CD4-positive, alpha-beta T cell (primary cell): ENCODE measurements around the gene ZFYVE27. TPM values are rescaled to one million over a fixed set of nuclear protein-coding genes. Genes with fewer than 3 reads are reported as not detected.

ENCODE experiments used
- ATAC-seq: fragments of 200-7000 bp; cut with Tn5 transposase; one replicate; pipeline ENCODE4 v1.10.0; 2022; ENCODE audit warnings: mild to moderate bottlenecking; ENCODE audit not compliant: poor library complexity
- CTCF ChIA-PET: fragments of 350-600 bp; sonication (Branson Sonifier 250); formaldehyde crosslinking; loops from one replicate; lab custom pipeline; 2021; ENCODE audit warnings: antibody characterized with exemption, inconsistent platforms; lab: Charles Lee
- POLR2A ChIA-PET: fragments of 350-600 bp; sonication (Branson Sonifier 250); formaldehyde crosslinking; loops from one replicate; lab custom pipeline; 2021; ENCODE audit warnings: antibody characterized with exemption, inconsistent platforms; lab: Charles Lee
- DNase-seq, 14 experiments: peaks; one replicate each; pipeline ENCODE4 v3.0.0-alpha.2; 2013 to 2020; ENCODE audit warnings: mixed read lengths in 2 of 14
- H3K27ac ChIP-seq, 2 donors: one replicate each; pipeline versions ENCODE4 v1.5.1 to v1.7.0; 2013; ENCODE audit warnings: low read length in 2 of 2, low read depth in 1 of 2, mild to moderate bottlenecking in 1 of 2
- H3K27me3 ChIP-seq, 2 experiments: 1 replicate in 1 of 2; 2 replicates in 1 of 2; pipeline versions ENCODE4 v1.6.1 to v1.7.0; 2013; ENCODE audit warnings: low read length in 2 of 2, control low read depth in 1 of 2, mild to moderate bottlenecking in 1 of 2, moderate library complexity in 1 of 2; ENCODE audit not compliant: insufficient read depth in 2 of 2, control insufficient read depth in 1 of 2
- H3K36me3 ChIP-seq: one replicate; pipeline ENCODE4 v1.6.1; 2013; ENCODE audit warnings: low read length, control low read depth; ENCODE audit not compliant: insufficient read depth
- H3K4me1 ChIP-seq: one replicate; pipeline ENCODE4 v1.6.1; 2013; ENCODE audit warnings: low read length, control low read depth; ENCODE audit not compliant: insufficient read depth
- H3K4me3 ChIP-seq: one replicate; pipeline ENCODE4 v1.5.1; 2013; ENCODE audit warnings: mild to moderate bottlenecking, low read length, moderate library complexity
- H3K9me3 ChIP-seq, 2 experiments: 1 replicate in 1 of 2; 2 replicates in 1 of 2; pipeline versions ENCODE4 v1.6.1 to v1.7.0; 2013; ENCODE audit warnings: low read length in 2 of 2, mild to moderate bottlenecking in 2 of 2, control low read depth in 1 of 2, moderate library complexity in 1 of 2; ENCODE audit not compliant: control insufficient read depth in 1 of 2, insufficient read depth in 1 of 2
- H3K27ac Mint-ChIP-seq: one replicate; pipeline ENCODE4 v1.8.0; 2020; ENCODE audit warnings: mixed read lengths
- H3K27me3 Mint-ChIP-seq: one replicate; pipeline ENCODE4 v1.8.0; 2021; ENCODE audit warnings: mixed read lengths
- H3K36me3 Mint-ChIP-seq: one replicate; pipeline ENCODE4 v1.8.0; 2021; ENCODE audit warnings: low read depth, mixed read lengths
- H3K4me1 Mint-ChIP-seq: one replicate; pipeline ENCODE4 v1.8.0; 2021; ENCODE audit warnings: low read depth, mixed read lengths
- H3K4me3 Mint-ChIP-seq: one replicate; pipeline ENCODE4 v1.8.0; 2020; ENCODE audit warnings: mild to moderate bottlenecking, mixed read lengths
- H3K9me3 Mint-ChIP-seq: one replicate; pipeline ENCODE4 v1.8.0; 2020; ENCODE audit warnings: mixed read lengths
- CTCF ChIP-seq: fragments of 200-600 bp; IDR thresholded peaks from one replicate; pipeline ENCODE4 v1.8.0; 2022; ENCODE audit warnings: antibody characterized with exemption, mild to moderate bottlenecking
- intact Hi-C, 2 experiments: fragments of 100-400 bp; cut with DNase I in 1 of 2; cut with micrococcal nuclease in 1 of 2; formaldehyde crosslinking; loops; one replicate each; pipeline versions ENCODE4 v1.15.1 to v1.9.0; 2023 to 2025; cut with DNase I, micrococcal nuclease
- total RNA-seq, 174 experiments: library from RNA in 2 of 174; stranded (reverse) in 2 of 174; gene quantifications; one replicate each; pipeline ENCODE4 v1.2.3 and lab custom pipeline; 2021 to 2026

ZFYVE27 gene
- total RNA-seq, 2 experiments from 2014 or later: 58.4 to 60.6 TPM

GRCh38 chr10:97805949-97806348, 69.0 kb downstream of the ZFYVE27 start:
- no peak overlapping the region for H3K27ac ChIP-seq
- H3K4me1 Mint-ChIP-seq: no peaks in the 10 kb centered on the region
- no peak overlapping the region for H3K4me3 ChIP-seq
- ATAC-seq (no peak), DNase-seq (no peak)
- no peaks in the 10 kb centered on the region for H3K36me3 Mint-ChIP-seq
- H3K36me3 ChIP-seq: no peaks in the 10 kb centered on the region
- no peaks in the 10 kb centered on the region for H3K27me3 ChIP-seq
- TF ChIP-seq CTCF: no peak
- H3K9me3 ChIP-seq: no peaks in the 10 kb centered on the region
- POLR2A ChIA-PET: no interaction called here
- no peaks in the 10 kb centered on the region for H3K4me1 ChIP-seq
- CTCF ChIA-PET: no interaction called here
- no peaks in the 10 kb centered on the region for H3K27me3 Mint-ChIP-seq
- H3K27ac Mint-ChIP-seq: no peak overlapping the region
- intact Hi-C loops: no loop called here
- no peak overlapping the region for H3K4me3 Mint-ChIP-seq
- H3K9me3 Mint-ChIP-seq: no peaks in the 10 kb centered on the region

- no peak overlapping the region for H3K4me3 ChIP-seq
- H3K9me3 ChIP-seq: no peaks in the 10 kb centered on the region
- Mint-ChIP-seq H3K4me1 (no peaks in the 10 kb centered on the region), H3K36me3 (no peaks in the 10 kb centered on the region), H3K4me3 (no peak overlapping the region), H3K27me3 (no peaks in the 10 kb centered on the region), H3K9me3 (no peaks in the 10 kb centered on the region), H3K27ac (no peak overlapping the region)
- no peak for ATAC-seq
- H3K27ac ChIP-seq: no peak overlapping the region
- intact Hi-C loops: loop anchor here in 1 of 2 experiments (5.0 kb wide), 1 partner anchor 37 kb away; the partner anchor contains the start of gene GOLGA7B
- DNase-seq: no peak
- no peak for TF ChIP-seq CTCF
- POLR2A ChIA-PET: no interaction called here
- H3K4me1 ChIP-seq: no peaks in the 10 kb centered on the region
- no peaks in the 10 kb centered on the region for H3K27me3 ChIP-seq
- no peaks in the 10 kb centered on the region for H3K36me3 ChIP-seq
- CTCF ChIA-PET: interaction anchor here (1.3 kb wide), 1 partner anchor 59 kb away, joined by 3 read pairs; no protein-coding TSS in a partner anchor
Measured at GRCh38 chr10:97810446-97810845, 73.5 kb downstream of the ZFYVE27 start.

Other genes with a start within 250 kb of the ZFYVE27 start
- 10 to 100 TPM; 58.4 to 65.7 TPM for gene MMS19, start 238.7 kb upstream of the ZFYVE27 start, total RNA-seq
- under 1 TPM; 0.56 to 0.80 TPM for gene UBTD1, start 238.2 kb upstream of the ZFYVE27 start, total RNA-seq
- not detected for gene ANKRD2, start 164.3 kb upstream of the ZFYVE27 start, total RNA-seq
- not detected for gene HOGA1, start 152.7 kb upstream of the ZFYVE27 start, total RNA-seq
- gene C10orf62, start 147.4 kb upstream of the ZFYVE27 start, total RNA-seq: not detected
- under 1 TPM; 0.36 to 0.39 TPM for gene MORN4, start 103.6 kb upstream of the ZFYVE27 start, total RNA-seq
- 10 to 100 TPM; 26.3 to 27.2 TPM for gene PI4K2A, start 96.5 kb upstream of the ZFYVE27 start, total RNA-seq
- gene AVPI1, start 49.9 kb upstream of the ZFYVE27 start, total RNA-seq: 10 to 100 TPM; 10.7 to 11.6 TPM
- under 1 TPM; 0.52 to 0.89 TPM for gene MARVELD1, start 23.4 kb upstream of the ZFYVE27 start, total RNA-seq
- gene SFRP5, start 34.9 kb downstream of the ZFYVE27 start, total RNA-seq: not detected
- 1 to 10 TPM; 4.5 to 6.1 TPM for gene GOLGA7B, start 112.7 kb downstream of the ZFYVE27 start, total RNA-seq